Esophagus muscularis mucosa (tissue), 3 donors: ENCODE results near the gene PLD5.

Experiments
- CTCF ChIP-seq, 3 experiments: fragments of 200-600 bp in 2 of 3; fragments of 450-650 bp in 1 of 3; sonication (generic) in 2 of 3; IDR thresholded peaks; one replicate each; pipeline ENCODE4 v1.5.1; 2017 to 2019; ENCODE audit warnings: antibody characterized with exemption in 3 of 3, mild to moderate bottlenecking in 2 of 3, moderate library complexity in 1 of 3
- POLR2A ChIP-seq: fragments of 450-650 bp; IDR thresholded peaks from one replicate; pipeline ENCODE4 v1.6.1; 2017; ENCODE audit warnings: antibody characterized with exemption, moderate library complexity, mild to moderate bottlenecking, low read depth

GRCh38 chr1:242228991-242229390 is 295.5 kb downstream of the PLD5 start:
- no peak for TF ChIP-seq POLR2A
- no peak for TF ChIP-seq CTCF (IDR thresholded peaks at IDR 0.05)
